Ovary (tissue), 9 donors: ENCODE measurements around the gene SYNE4. TPM values are rescaled to one million over a fixed set of nuclear protein-coding genes. Genes with fewer than 3 reads are reported as not detected.

Experiments
- DNase-seq, 5 donors: peaks; one replicate each; pipeline ENCODE4 v3.0.0-alpha.2; 2019 to 2020
- H3K27ac ChIP-seq, 2 donors: fragments of 200-600 bp; one replicate each; pipeline versions ENCODE4 v1.5.1 to v1.8.0; 2019 to 2022
- H3K27me3 ChIP-seq: fragments of 200-600 bp; one replicate; pipeline ENCODE4 v1.8.0; 2022
- H3K36me3 ChIP-seq: fragments of 200-600 bp; sonication (generic); one replicate; pipeline ENCODE4 v1.5.1; 2019
- H3K4me1 ChIP-seq: one replicate; pipeline ENCODE4 v1.8.1; 2013; ENCODE audit warnings: mild to moderate bottlenecking, moderate library complexity; ENCODE audit not compliant: insufficient read depth
- H3K4me3 ChIP-seq: fragments of 200-600 bp; sonication (generic); one replicate; pipeline ENCODE4 v1.5.1; 2017
- H3K9me3 ChIP-seq, 2 donors: fragments of 200-600 bp in 1 of 2; sonication (generic) in 1 of 2; one replicate each; pipeline versions ENCODE4 v1.5.1 to v1.8.1; 2013 to 2019; ENCODE audit warnings: mild to moderate bottlenecking in 1 of 2, moderate library complexity in 1 of 2
- CTCF ChIP-seq, 3 donors: fragments of 450-650 bp in 2 of 3; fragments of 200-600 bp in 1 of 3; IDR thresholded peaks; one replicate each; pipeline versions ENCODE4 v1.5.1 to v1.8.0; 2016 to 2022; ENCODE audit warnings: antibody characterized with exemption in 3 of 3, mild to moderate bottlenecking in 1 of 3
- EP300 ChIP-seq: sonication (generic); formaldehyde crosslinking; IDR thresholded peaks from one replicate; pipeline ENCODE4 v1.6.1; 2017; ENCODE audit warnings: antibody characterized with exemption
- POLR2A ChIP-seq: fragments of 450-650 bp; IDR thresholded peaks from one replicate; pipeline ENCODE4 v1.6.1; 2017; ENCODE audit warnings: antibody characterized with exemption, mild to moderate bottlenecking, moderate library complexity
- WGBS, 3 donors: extraction: QIAGEN DNeasy Blood & Tissue Kit in 1 of 3; methylation state at CpG; one replicate each; pipeline versions ENCODE4 v1.1.5 to v1.1.7; 2013 to 2017; 5-methylcytosine and 5-hydroxymethylcytosine counted together
- intact Hi-C, 4 donors: fragments of 100-400 bp; cut with DNase I; formaldehyde crosslinking; loops; one replicate each; pipeline versions ENCODE4 v1.11.0 to v1.15.1; 2022 to 2023
- polyA plus RNA-seq, 2 donors: library from polyadenylated mRNA; stranded (reverse); fragments of 200-250 nt in 1 of 2; fragments of 350-450 nt in 1 of 2; fragmentation: Illumina TruSeq in 1 of 2; extraction: RNeasy Lipid Tissue Mini Kit (QIAGEN cat#74804) in 1 of 2; gene quantifications; one replicate each; pipeline ENCODE4 v1.2.3, GENCODE V29; 2013 to 2014
- total RNA-seq, 7 donors: library from RNA; depleted of rRNA in 2 of 7; stranded (reverse); fragments of >200 nt in 2 of 7; fragmentation: NEBNext Ultra II Directional in 3 of 7; extraction: Animal tissue kit (Norgen Biotek cat#: 25700) in 3 of 7; gene quantifications; one replicate each; pipeline versions ENCODE4 v1.1.0 to v1.2.4, GENCODE V29; 2016 to 2023
- donor health status: DM: no; HTN: no; CAD: no; lungs with moderate emphysema.
- donor health status: DM: no; HTN: no; CAD: no.
- donor health status: Bipolar disorder and iron deficiency.
- donor health status: DM: yes; HTN: yes; CAD: no.
- donor health status: DM: no; HTN: no; CAD: no.
- donor health status: DM: yes; HTN: yes; CAD: no.

SYNE4 gene
- total and polyA plus RNA-seq, 9 donors: 0.37 to 2.6 (median 0.89) TPM

GRCh38 chr19:35978832-35979365 is 29.7 kb downstream of the SYNE4 start:
- H3K27me3 ChIP-seq: no peaks in the 10 kb centered on the region
- intact Hi-C loops: no loop called here
- DNase-seq: no peak
- H3K4me3 ChIP-seq: no peak overlapping the region
- no peak overlapping the region for H3K27ac ChIP-seq
- no peaks in the 10 kb centered on the region for H3K36me3 ChIP-seq
- 54 to 60% (median 56%) methylated on average over 20 of the region's 20 CpGs for WGBS, 3 donors
- no peaks in the 10 kb centered on the region for H3K4me1 ChIP-seq
- TF ChIP-seq EP300 (no peak), CTCF (IDR thresholded peaks at IDR 0.05) (no peak), POLR2A (no peak)
- no peaks in the 10 kb centered on the region for H3K9me3 ChIP-seq

- TF ChIP-seq CTCF (IDR thresholded peaks at IDR 0.05): no peak
- no peak for TF ChIP-seq EP300
- TF ChIP-seq POLR2A: no peak
- no peak overlapping the region for H3K4me3 ChIP-seq
- H3K27ac ChIP-seq: no peak overlapping the region
- DNase-seq: no peak
- no peaks in the 10 kb centered on the region for H3K36me3 ChIP-seq
- WGBS, 3 donors: 36 to 41% (median 36%) methylated on average over 5 of the region's 5 CpGs
- no peaks in the 10 kb centered on the region for H3K27me3 ChIP-seq
- intact Hi-C loops: no loop called here
- H3K4me1 ChIP-seq: no peaks in the 10 kb centered on the region
- no peaks in the 10 kb centered on the region for H3K9me3 ChIP-seq
Measured at GRCh38 chr19:35978271-35978670, 30.3 kb downstream of the SYNE4 start.

- Histone ChIP-seq H3K4me3 (no peak overlapping the region), H3K9me3 (no peaks in the 10 kb centered on the region), H3K36me3 (no peaks in the 10 kb centered on the region), H3K27ac (no peak overlapping the region), H3K4me1 (no peaks in the 10 kb centered on the region), H3K27me3 (no peaks in the 10 kb centered on the region)
- intact Hi-C loops: no loop called here
- TF ChIP-seq EP300 (no peak), POLR2A (no peak), CTCF (IDR thresholded peaks at IDR 0.05) (no peak)
- DNase-seq: no peak
- 47 to 49% (median 49%) methylated on average over 14 of the region's 14 CpGs for WGBS, 3 donors
Measured at GRCh38 chr19:35977446-35978222, 31.0 kb downstream of the SYNE4 start.

- intact Hi-C loops: no loop called here
Measured at GRCh38 chr19:35975608-35976214, 32.9 kb downstream of the SYNE4 start.

More at GRCh38 chr19:35975608-35976214, 32.9 kb downstream of the SYNE4 start:
- no peaks in the 10 kb centered on the region for H3K27me3 ChIP-seq
- no peaks in the 10 kb centered on the region for H3K4me1 ChIP-seq
- 34 to 36% (median 36%) methylated on average over 5 of the region's 5 CpGs for WGBS, 3 donors
- no peak overlapping the region for H3K4me3 ChIP-seq
- DNase-seq: no peak
- TF ChIP-seq POLR2A (no peak), CTCF (IDR thresholded peaks at IDR 0.05) (no peak), EP300 (no peak)
- no peaks in the 10 kb centered on the region for H3K36me3 ChIP-seq
- H3K9me3 ChIP-seq: no peaks in the 10 kb centered on the region
- H3K27ac ChIP-seq: no peak overlapping the region
